ENCODE data around the gene FGFR2.

Gene FGFR2

DNA sequence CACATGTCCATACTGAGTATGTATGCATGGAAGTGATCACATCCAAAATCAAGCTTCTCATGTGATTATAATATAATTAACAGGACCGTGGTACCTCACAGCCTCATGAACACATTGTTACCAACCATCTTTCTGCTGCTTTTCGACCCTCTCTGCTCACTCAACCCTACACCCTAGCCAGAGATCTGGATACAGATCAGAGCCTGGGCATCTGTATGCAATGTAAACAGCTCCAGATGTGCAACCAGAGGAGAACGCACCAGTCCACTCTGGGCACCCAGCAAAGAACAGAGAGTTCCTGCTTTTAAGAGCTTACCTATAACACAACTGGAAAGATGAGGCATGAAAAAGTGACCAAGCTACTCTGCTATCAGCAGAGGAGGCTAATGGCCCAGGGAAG is 145.1 kb downstream of the FGFR2 start:
- DNase-seq (ENCODE audit: low read depth in 3 of 3), result no peak

DNA sequence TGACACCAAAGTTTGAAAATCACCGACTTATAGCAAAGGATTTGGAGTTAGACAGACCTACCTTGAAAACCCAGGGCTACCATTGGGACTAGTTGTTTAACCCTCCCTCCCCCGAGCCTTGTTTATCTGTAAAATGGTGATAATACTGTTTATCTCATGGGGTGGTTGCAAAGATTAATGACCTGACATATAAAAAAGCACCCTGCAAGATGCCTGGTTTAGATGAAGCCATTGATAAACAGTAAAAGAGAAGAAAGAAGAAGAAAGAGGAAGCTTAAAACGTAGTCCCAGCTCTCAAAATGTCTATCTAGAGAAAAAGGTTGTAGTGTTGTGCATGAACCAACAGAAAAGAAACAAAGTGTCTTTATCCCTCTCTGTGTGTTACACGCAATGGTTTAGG is 145.7 kb downstream of the FGFR2 start:
- DNase-seq (ENCODE audit: low read depth in 3 of 3), result no peak

- DNase-seq (ENCODE audit: low read depth in 3 of 3), result no peak
Measured at GRCh38 chr10:121450247-121450646, 148.0 kb downstream of the FGFR2 start.

- no peak for DNase-seq (ENCODE audit: low read depth in 3 of 3)
Measured at GRCh38 chr10:121449482-121449924, 148.7 kb downstream of the FGFR2 start.

GRCh38 chr10:121448766-121449421 is 149.3 kb downstream of the FGFR2 start:
- no peak for DNase-seq (ENCODE audit: low read depth in 3 of 3)

DNA sequence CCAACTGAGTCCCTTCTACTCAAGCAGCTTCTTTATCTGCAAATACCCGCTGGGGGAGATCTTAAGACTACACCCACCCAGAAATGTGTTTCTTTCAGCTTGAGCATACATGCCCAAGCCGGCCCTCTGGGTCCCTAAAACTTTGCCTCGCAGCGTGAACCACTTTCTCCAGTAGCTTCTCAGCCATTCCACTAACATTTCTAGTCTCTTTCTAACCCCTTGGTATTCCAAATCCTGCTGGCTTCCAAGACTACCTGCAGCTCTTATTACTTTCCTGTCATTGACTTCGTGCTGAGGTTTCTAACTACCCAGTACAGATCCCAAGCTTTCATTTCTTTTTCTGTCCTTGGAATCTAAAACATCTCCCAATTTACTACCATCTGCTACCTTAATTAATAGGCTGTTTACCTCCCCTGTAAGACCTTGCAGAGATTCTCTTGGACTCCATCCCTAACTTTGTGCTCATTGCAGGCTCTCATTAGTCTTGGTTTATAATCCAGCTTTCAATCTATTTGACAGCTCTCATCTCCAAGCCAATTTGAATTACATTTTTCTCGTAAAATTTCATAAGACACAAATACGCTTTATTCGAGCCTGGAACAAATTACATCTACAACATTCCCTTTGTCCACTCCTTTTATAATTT is 153.6 kb downstream of the FGFR2 start:
- DNase-seq (ENCODE audit: low read depth in 3 of 3), result no peak

- DNase-seq (ENCODE audit: low read depth in 3 of 3), result no peak
Measured at GRCh38 chr10:121442086-121442935, 155.9 kb downstream of the FGFR2 start.

DNA sequence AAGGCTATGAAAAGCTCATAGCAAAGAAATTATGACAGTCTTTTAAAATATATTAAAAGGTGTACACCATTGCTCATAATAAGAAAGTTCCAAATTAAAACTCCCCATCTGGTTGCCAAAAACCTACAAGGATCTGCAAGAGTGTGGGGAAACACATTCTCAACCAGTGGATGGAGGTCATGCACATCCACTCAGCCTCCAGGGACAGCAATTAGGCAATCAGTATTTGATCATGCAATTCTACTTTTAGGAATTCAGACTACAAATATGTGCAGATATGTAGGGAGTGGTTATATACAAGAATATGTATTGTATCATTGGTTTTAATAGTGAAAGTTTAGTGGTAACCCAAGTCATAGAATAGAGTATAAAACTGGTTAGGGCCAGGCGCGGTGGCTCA is 157.8 kb downstream of the FGFR2 start:
- DNase-seq (ENCODE audit: low read depth in 3 of 3), result no peak

GRCh38 chr10:121438333-121438732 is 159.9 kb downstream of the FGFR2 start:
- no peak for DNase-seq (ENCODE audit: low read depth in 3 of 3)

GRCh38 chr10:121437596-121437995 is 160.6 kb downstream of the FGFR2 start:
- no peak for DNase-seq (ENCODE audit: low read depth in 3 of 3)

GRCh38 chr10:121436630-121437341 is 161.5 kb downstream of the FGFR2 start:
- no peak for DNase-seq (ENCODE audit: low read depth in 3 of 3)

DNA sequence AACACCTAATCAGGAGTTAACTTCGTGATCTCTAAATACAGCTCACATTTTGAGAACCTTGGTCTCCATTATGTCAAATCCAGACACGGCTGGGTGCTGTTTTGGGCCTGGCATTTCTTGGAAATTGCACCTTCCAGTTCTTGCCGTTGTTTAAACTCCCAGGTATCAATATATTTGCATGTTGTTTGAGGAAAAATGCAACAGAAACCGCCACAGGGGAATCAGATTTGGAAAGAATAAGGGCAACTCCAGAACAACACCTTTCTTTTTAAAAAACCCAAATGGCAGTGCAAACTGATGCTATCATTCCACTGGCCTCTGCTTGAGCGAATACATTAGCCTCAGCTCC is 162.0 kb downstream of the FGFR2 start:
- no peak for DNase-seq (ENCODE audit: low read depth in 3 of 3)

GRCh38 chr10:121435099-121435875 is 163.0 kb downstream of the FGFR2 start:
- no peak for DNase-seq (ENCODE audit: low read depth in 3 of 3)

- no peak for DNase-seq (ENCODE audit: low read depth in 3 of 3)
Measured at GRCh38 chr10:121433965-121434364, 164.3 kb downstream of the FGFR2 start.

DNA sequence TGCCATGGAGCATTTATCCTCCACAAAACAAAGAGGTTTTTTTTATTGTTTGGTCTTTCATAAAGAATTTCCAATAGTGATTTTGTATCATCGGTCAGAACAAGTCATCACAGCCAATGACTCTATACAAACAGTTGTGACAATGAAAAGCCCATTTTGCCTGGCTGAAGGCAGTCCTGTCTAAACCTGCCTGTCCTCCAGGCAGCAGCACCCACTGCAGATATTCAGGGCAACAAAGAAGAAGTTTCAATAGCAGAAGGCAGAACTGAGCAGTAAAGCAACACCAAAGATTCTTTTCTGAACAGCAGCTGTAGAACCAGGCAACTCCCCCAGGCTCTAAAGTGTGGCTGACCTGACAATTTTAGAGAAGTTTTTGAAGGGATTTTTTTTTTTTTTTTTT is 169.4 kb downstream of the FGFR2 start:
- no peak for DNase-seq (ENCODE audit: low read depth in 3 of 3)

All from stimulated activated CD4-positive, alpha-beta T cell treated with anti-CD3 and anti-CD28 coated beads, TNF-alpha, amount 100 ng/mL, for 24 hours (primary cell).